ENCODE results near the gene B4GALNT3. TPM values are rescaled to one million over a fixed set of nuclear protein-coding genes. Genes with fewer than 3 reads are reported as not detected.
"Not testable (repeated sequence)": the region's sequence is repeated elsewhere in the genome, so short reads cannot be mapped to it uniquely, and the experiment has no call there.

B4GALNT3 gene
- total RNA-seq: 43.4 TPM
- long read RNA-seq, full-length matches to known transcripts: 5 of 66 reads
- long read RNA-seq, partial matches to known transcripts: 29 of 66 reads
- long read RNA-seq, other reads (novel, unspliced or antisense): 32 of 66 reads

DNA sequence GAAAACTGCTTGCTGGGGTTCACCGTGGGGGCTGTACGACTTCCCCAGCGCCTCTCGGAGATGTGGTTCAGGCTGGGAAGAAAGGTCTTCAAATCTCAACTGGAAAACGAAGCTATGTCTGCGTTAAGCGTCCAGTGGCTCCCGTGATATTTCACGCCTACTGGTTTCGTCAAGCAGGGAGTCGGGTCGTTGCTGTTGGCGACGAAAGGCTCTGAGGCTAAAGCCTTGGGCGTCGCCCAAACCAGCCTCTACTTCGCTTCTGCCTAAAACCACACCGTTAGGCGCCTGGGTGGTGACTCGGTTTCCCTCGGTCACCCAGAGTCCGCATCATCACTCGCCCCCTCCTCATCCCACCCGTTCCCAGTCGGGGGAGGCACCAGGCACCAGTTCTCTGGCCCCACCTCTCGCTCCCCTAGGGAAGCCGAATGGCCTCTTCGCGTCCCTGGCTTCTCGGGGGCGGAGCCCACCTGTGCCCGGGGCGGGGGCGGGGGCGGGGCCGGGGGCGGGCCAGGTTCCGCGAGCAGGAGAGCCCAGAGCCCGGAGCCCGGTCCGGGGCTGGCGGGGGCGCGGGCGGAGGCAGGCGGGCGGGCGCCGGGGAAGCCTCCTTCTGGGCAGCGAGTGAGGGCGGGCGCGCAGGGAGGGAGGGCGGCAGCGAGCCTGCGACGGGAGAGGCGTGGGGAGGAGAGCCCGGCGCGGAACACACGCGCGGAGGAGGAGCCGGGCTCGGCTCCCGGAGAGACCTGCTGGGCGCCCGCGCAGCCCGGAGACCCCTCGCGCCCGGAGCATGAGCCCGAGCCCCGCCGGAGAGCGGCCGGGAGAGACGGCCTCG, at the start of gene B4GALNT3:
Gene B4GALNT3 (plus strand): TSS at position 510 of the 829 bp plus-strand sequence. CDS start 438 bp downstream, outside the sequence.
- no peak for TF ChIP-seq CTCF (IDR thresholded peaks at IDR 0.05; ENCODE audit: borderline replicate concordance)
- no peaks in the 10 kb centered on the region for H3K9me3 ChIP-seq (replicated peaks)
- no peaks in the 10 kb centered on the region for H3K36me3 ChIP-seq
- H3K27me3 ChIP-seq (ENCODE audit: low read depth): peaks cover 62% of the 10 kb centered on the region
- peak; percentile 61 for DNase-seq
- H3K4me3 ChIP-seq: peak within 1 kb of the TSS; percentile 75
- intact Hi-C loops (cut with micrococcal nuclease): no loop called here
- peaks cover 68% of the 10 kb centered on the region for H3K4me1 ChIP-seq
- H3K27ac ChIP-seq (replicated peaks): peak within 1 kb of the TSS; percentile 91

- peaks cover 56% of the 10 kb centered on the region for H3K36me3 ChIP-seq
- no peaks in the 10 kb centered on the region for H3K9me3 ChIP-seq (replicated peaks)
- H3K4me3 ChIP-seq: no peak overlapping the region
- no peak overlapping the region for H3K27ac ChIP-seq (replicated peaks)
- intact Hi-C loops (cut with micrococcal nuclease): no loop called here
- no peaks in the 10 kb centered on the region for H3K4me1 ChIP-seq
- no peak for TF ChIP-seq CTCF (IDR thresholded peaks at IDR 0.05; ENCODE audit: borderline replicate concordance)
- DNase-seq: no peak
- no peaks in the 10 kb centered on the region for H3K27me3 ChIP-seq (ENCODE audit: low read depth)
These were observed 44.9 kb upstream of the B4GALNT3 start for GRCh38 chr12:414859-415258.

DNA sequence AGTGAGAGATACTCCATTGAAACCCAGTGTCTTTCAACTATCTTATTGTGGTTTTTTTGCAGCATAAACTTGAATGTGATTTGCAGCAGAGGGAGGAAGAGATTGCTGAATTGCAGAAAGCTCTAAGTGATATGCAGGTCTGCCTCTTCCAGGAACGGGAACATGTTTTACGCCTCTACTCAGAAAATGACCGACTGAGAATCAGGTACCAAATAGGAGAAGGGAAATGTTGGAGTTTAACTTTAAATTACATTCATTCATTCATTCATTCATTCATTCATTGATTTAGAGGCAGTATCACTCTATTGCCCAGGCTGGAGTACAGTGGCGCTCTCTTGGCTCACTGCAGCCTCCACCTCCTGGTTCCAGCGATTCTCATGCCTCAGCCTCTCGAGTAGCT, 41.3 kb upstream of the B4GALNT3 start:
- no peak overlapping the region for H3K4me3 ChIP-seq
- no peak for TF ChIP-seq CTCF (IDR thresholded peaks at IDR 0.05; ENCODE audit: borderline replicate concordance)
- H3K4me1 ChIP-seq: no peaks in the 10 kb centered on the region
- H3K27ac ChIP-seq (replicated peaks): no peak overlapping the region
- peaks cover 26% of the 10 kb centered on the region for H3K36me3 ChIP-seq
- no peaks in the 10 kb centered on the region for H3K9me3 ChIP-seq (replicated peaks)
- DNase-seq: no peak
- H3K27me3 ChIP-seq (ENCODE audit: low read depth): no peaks in the 10 kb centered on the region
- intact Hi-C loops (cut with micrococcal nuclease): no loop called here

DNA sequence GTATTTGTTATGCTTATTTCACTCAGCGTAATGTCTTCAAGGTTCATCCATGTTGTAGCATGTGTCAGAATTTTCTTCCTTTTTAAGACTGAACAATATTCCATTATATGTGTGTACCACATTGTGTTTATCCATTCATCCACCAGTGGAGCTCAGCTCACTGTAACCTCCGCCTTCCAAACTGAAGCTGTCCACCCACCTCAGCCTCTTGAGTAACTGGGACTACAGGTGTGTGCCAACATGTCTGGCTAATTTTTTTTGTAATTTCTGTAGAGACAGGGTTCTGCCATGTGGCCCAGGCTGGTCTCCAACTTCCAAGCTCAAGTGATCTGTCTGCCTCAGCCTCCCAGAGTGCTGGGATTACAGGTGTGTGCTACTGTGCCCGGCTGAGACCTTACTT, 37.2 kb upstream of the B4GALNT3 start:
- no peak for DNase-seq
- intact Hi-C loops (cut with micrococcal nuclease): no loop called here
- no peak overlapping the region for H3K27ac ChIP-seq (replicated peaks)
- H3K4me3 ChIP-seq: no peak overlapping the region
- no peak for TF ChIP-seq CTCF (IDR thresholded peaks at IDR 0.05; ENCODE audit: borderline replicate concordance)
- H3K4me1 ChIP-seq: no peaks in the 10 kb centered on the region
- no peaks in the 10 kb centered on the region for H3K9me3 ChIP-seq (replicated peaks)
- H3K36me3 ChIP-seq: peaks cover 18% of the 10 kb centered on the region
- no peaks in the 10 kb centered on the region for H3K27me3 ChIP-seq (ENCODE audit: low read depth)

GRCh38 chr12:435737-436136, 24.0 kb upstream of the B4GALNT3 start:
- H3K27me3 ChIP-seq (ENCODE audit: low read depth); DNase-seq; H3K4me1 ChIP-seq; H3K9me3 ChIP-seq (replicated peaks); H3K27ac ChIP-seq (replicated peaks); H3K4me3 ChIP-seq; intact Hi-C loops (cut with micrococcal nuclease): not testable (repeated sequence)
- H3K36me3 ChIP-seq: peaks cover 46% of the 10 kb centered on the region

DNA sequence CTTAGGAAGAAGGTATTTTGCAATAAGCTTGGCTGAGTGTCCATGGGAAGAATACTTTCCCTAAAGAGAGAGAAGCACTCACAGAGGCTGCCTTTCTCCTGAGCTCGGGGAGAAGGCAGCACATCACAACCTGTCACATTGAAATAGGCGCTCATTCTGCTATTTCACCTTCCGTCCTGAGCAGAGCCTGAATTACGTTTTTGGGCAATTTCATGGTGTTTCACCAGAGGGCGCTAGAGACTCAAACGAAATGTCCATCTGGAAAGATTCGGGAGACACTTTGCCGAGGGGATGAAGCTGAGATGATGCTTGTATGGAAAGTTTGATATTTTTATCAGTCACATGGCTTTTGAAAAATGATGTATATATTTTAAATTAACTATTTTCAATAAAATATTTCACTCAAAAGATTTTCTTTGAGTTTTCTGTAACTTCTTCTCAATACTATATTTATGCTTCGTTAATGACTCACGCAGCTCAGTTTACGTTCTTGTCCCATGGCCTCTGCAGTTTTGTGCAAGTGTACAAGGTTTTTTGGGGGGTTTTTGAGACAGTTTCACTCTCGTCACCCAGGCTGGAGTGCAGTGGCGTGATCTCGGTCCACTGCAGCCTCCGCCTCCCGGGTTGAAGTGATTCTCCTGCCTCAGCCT, 17.4 kb upstream of the B4GALNT3 start:
- Histone ChIP-seq H3K4me3 (no peak overlapping the region), H3K27me3 (ENCODE audit: low read depth) (no peaks in the 10 kb centered on the region), H3K27ac (replicated peaks) (no peak overlapping the region), H3K4me1 (no peaks in the 10 kb centered on the region), H3K36me3 (peaks cover 8% of the 10 kb centered on the region), H3K9me3 (replicated peaks) (no peaks in the 10 kb centered on the region)
- intact Hi-C loops (cut with micrococcal nuclease): no loop called here
- no peak for DNase-seq
- peak; percentile 82 for TF ChIP-seq CTCF (IDR thresholded peaks at IDR 0.05; ENCODE audit: borderline replicate concordance)
